ENCODE results near the gene TTC27.
"Not testable (repeated sequence)": the region's sequence is repeated elsewhere in the genome, so short reads cannot be mapped to it uniquely, and the experiment has no call there.

Gene TTC27

DNA sequence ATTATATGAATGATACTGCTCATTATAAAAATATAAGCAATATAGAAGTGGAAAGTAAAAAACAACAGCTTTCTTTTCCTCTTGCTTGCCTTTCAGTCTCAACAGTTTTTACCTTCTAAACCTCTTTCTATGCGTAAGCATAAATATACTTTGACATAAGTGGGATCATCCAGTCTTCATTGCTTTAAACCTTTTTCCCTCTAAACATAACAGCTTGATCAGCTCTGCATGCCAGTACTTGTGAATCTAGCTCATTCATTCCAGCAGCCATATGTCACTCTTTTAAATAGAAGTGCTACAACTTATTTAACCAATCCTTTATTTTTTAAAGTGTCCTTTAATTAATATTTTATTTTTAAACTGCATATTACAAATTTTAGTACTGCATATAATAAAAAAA lies 88.1 kb downstream of the TTC27 start:
- no peak overlapping the region for H3K4me3 ChIP-seq (ENCODE audit: low read depth, low read length)
- no peak for DNase-seq (ENCODE audit: low read depth)

GRCh38 chr2:32716598-32716997 lies 88.7 kb downstream of the TTC27 start:
- no peak for DNase-seq (ENCODE audit: low read depth)
- no peak overlapping the region for H3K4me3 ChIP-seq (ENCODE audit: low read depth, low read length)

DNA sequence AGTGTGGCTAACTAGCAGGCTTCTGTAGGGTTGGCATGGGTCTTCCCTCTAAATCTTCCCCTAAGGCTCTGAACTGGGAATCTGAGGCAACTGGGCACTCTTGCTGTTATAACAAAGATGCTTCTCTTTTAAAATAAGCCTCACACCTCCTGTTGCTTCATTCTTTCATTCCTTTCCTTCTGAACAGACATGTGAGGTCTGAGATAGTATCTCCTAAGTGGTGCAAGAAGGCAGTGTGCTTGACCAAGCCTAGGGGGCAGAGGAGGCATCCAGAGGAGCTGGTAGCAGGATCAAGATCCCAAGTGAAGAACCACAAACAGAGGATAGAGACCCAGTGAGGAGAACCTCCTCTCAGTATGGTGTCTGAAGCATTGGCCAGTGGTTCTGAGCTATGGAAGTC lies 90.9 kb downstream of the TTC27 start:
- no peak for DNase-seq (ENCODE audit: low read depth)

DNA sequence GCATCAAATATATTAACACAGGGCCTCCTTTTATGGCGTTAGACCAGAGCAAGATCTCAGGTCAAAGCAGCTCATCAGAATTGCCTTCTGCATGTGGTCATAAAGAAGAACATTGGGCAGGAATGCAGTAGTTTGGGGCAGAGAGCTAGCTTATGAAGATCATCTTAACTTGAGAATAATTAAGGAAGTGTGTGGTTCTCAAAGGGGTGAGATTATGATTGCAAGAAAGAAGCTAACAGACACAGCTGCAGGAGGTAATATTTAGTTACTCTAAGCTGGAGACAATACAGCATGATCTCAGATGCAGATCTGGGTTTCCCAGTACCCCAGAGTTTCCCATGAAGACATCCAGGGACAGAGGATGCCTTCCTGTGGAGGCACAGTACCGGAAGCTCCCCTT lies 91.6 kb downstream of the TTC27 start:
- no peak for DNase-seq (ENCODE audit: low read depth)
- H3K4me3 ChIP-seq (ENCODE audit: low read depth, low read length): no peak overlapping the region

More for the DNA sequence above, 90.9 kb downstream of the TTC27 start:
- no peak overlapping the region for H3K4me3 ChIP-seq (ENCODE audit: low read depth, low read length)

GRCh38 chr2:32719933-32720716 lies 92.3 kb downstream of the TTC27 start:
- DNase-seq (ENCODE audit: low read depth): no peak

GRCh38 chr2:32720771-32721170 lies 92.9 kb downstream of the TTC27 start:
- no peak for DNase-seq (ENCODE audit: low read depth)
- H3K4me3 ChIP-seq (ENCODE audit: low read depth, low read length): no peak overlapping the region

More at GRCh38 chr2:32719933-32720716, 92.3 kb downstream of the TTC27 start:
- no peak overlapping the region for H3K4me3 ChIP-seq (ENCODE audit: low read depth, low read length)

- no peak overlapping the region for H3K4me3 ChIP-seq (ENCODE audit: low read depth, low read length)
- no peak for DNase-seq (ENCODE audit: low read depth)
Observed at GRCh38 chr2:32721376-32721775, 93.5 kb downstream of the TTC27 start.

GRCh38 chr2:32723467-32724079 lies 95.7 kb downstream of the TTC27 start:
- H3K4me3 ChIP-seq (ENCODE audit: low read depth, low read length): no peak overlapping the region
- no peak for DNase-seq (ENCODE audit: low read depth)

DNA sequence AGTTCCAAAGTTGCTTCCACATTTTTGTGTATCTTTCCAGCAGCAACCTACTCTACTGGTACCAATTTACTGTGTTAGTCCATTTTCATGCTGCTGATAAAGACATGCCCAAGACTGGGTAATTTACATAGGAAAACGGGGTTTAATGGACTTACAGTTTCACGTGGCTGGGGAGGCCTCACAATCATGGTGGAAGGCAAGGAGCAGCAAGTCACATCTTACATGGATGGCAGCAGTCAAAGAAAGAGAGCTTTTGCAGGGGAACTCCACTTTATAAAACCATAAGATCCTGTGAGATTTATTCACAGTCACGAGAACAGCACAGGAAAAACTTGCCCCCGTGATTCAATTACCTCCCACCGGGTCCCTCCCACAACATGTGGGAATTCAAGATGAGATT lies 98.8 kb downstream of the TTC27 start:
- DNase-seq (ENCODE audit: low read depth); H3K4me3 ChIP-seq (ENCODE audit: low read depth, low read length): not testable (repeated sequence)

DNA sequence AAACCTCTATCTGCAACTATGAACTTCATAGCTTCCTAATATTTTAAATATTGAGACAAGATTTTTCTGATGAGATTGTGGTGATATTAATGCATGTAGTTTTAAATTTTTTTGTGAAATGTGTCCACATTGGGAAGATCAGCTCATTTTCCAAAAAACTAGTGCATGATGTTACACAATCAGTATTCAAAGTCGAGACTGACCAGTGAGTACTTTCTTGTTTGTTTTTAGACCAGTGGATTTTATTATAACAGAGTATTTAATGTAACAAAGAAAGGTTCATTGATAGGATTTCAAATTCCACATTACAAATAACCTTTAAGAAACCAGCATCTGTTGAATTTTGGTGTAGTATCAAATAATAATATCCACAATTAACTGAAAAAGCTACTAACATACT lies 99.3 kb downstream of the TTC27 start:
- H3K4me3 ChIP-seq (ENCODE audit: low read depth, low read length): no peak overlapping the region
- no peak for DNase-seq (ENCODE audit: low read depth)

- not testable (repeated sequence) for H3K4me3 ChIP-seq (ENCODE audit: low read depth, low read length); DNase-seq (ENCODE audit: low read depth)
Observed at GRCh38 chr2:32730958-32731357, 103.1 kb downstream of the TTC27 start.

DNA sequence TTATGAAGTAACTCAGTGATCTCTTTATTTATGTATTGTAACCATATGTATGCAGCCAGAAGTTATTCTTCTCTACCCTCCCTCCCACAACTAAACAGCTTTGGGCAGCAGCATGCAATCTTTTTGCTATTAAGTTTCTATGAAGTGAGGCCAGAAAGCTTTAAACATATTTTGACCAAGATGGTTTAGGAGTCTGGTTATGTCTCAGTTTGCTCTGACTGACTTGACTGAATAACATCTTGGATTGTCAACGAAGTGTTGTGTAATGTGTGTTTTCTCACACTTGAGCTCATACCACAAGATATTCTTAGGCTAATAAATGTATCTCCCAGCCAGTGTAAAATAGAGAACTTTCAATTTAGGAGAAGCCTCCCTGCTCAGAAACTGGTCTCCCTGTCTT lies 104.3 kb downstream of the TTC27 start:
- no peak overlapping the region for H3K4me3 ChIP-seq (ENCODE audit: low read depth, low read length)
- no peak for DNase-seq (ENCODE audit: low read depth)

DNA sequence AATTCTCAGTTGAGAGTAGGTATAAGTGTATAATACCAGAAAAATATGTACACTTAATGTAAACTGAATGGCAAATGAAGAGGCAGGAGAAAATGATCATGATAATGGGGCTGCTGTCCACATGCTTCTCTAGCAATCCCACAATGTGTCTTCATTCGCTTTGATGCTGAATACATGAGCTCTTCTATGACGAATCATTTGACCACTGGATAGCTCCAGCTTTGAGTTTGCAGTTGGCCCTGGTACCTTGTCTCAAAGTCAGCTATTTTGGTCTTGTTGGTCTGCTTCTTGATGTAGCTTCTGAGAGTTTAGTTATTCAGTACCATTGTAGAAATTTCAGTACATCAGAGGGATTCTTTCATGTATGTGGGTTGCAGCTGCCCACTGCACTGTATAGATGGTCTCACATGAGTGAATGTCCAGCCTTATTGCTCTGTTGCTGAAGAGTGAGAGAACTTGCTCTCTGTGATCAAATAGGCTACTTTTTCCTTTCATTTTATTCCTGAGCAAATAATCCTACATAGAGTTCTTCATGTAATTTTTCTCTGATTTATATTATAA lies 105.1 kb downstream of the TTC27 start:
- no peak overlapping the region for H3K4me3 ChIP-seq (ENCODE audit: low read depth, low read length)
- DNase-seq (ENCODE audit: low read depth): no peak

DNA sequence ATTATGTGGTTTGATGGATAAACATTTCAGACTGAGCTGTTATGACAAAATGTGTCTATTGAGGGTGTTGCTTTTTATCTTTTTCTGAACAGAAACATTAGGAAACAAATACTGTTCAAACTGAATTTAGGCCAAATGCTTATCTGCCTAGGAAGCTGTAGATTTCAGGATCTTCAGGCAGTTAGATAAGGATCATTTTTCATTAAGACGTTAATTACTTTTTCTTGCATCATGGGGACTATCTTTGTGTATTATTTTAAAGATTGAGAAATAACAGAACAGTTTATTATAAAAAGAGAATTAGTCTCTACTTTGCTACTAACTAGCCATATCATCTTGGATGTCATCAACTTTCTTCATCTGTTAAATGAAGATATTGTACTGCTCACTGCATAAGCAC lies 107.5 kb downstream of the TTC27 start:
- no peak for DNase-seq (ENCODE audit: low read depth)

DNA sequence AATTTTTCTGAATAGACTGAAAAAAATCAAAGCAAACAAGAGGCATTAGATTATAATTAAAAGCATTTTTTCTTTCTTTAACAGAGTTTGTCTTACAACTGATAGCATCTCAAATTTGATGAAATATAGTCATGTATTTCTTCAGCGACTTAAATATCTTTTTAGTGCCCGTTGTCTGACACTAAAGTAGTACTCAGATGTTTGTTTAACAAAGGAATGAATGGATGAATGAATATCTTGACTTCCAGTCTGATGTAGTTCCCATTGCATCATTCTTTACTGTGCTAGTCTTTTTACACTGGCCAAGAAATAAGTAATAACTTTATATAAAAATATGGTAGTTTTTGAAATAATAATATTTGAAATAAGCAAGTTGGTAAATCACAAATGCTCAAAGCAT lies 111.1 kb downstream of the TTC27 start:
- DNase-seq (ENCODE audit: low read depth): no peak
- no peak overlapping the region for H3K4me3 ChIP-seq (ENCODE audit: low read depth, low read length)

More for the DNA sequence above, 107.5 kb downstream of the TTC27 start:
- H3K4me3 ChIP-seq (ENCODE audit: low read depth, low read length): no peak overlapping the region

- DNase-seq (ENCODE audit: low read depth): no peak
- H3K4me3 ChIP-seq (ENCODE audit: low read depth, low read length): no peak overlapping the region
Observed at GRCh38 chr2:32739664-32740063, 111.8 kb downstream of the TTC27 start.

- no peak for DNase-seq (ENCODE audit: low read depth)
- H3K4me3 ChIP-seq (ENCODE audit: low read depth, low read length): no peak overlapping the region
Observed at GRCh38 chr2:32741575-32741974, 113.7 kb downstream of the TTC27 start.

- DNase-seq (ENCODE audit: low read depth): no peak
- no peak overlapping the region for H3K4me3 ChIP-seq (ENCODE audit: low read depth, low read length)
Observed at GRCh38 chr2:32742376-32742775, 114.5 kb downstream of the TTC27 start.

GRCh38 chr2:32743480-32744236 lies 115.8 kb downstream of the TTC27 start:
- DNase-seq (ENCODE audit: low read depth): no peak
- H3K4me3 ChIP-seq (ENCODE audit: low read depth, low read length): no peak overlapping the region

GRCh38 chr2:32745191-32745590 lies 117.3 kb downstream of the TTC27 start:
- H3K4me3 ChIP-seq (ENCODE audit: low read depth, low read length): no peak overlapping the region
- no peak for DNase-seq (ENCODE audit: low read depth)
